K562 (cell line): ENCODE results near the gene PHF14. TPM values are rescaled to one million over a fixed set of nuclear protein-coding genes. Genes with fewer than 3 reads are reported as not detected.

Experiments used
- ATAC-seq: fragments of 200-7000 bp; cut with Tn5 transposase; 3 replicates; pipeline ENCODE4 v1.9.1; 2020; ENCODE audit warnings: moderate library complexity
- BruUV-seq: library from RNA; stranded (reverse); fragments of 400-500 nt; replicated peaks from 2 replicates; lab custom pipeline; 2021; lab: Mats Ljungman, UMichigan
- CTCF ChIA-PET: fragments of 300-600 bp; formaldehyde crosslinking; extraction: SDS; loops from one replicate; lab custom pipeline; 2021; ENCODE audit warnings: low intra/inter-chr PET ratio; lab: Yijun Ruan, JAX
- POLR2A ChIA-PET: fragments of 300-600, 350-650 bp; sonication (Branson Sonifier 250); formaldehyde crosslinking; extraction: SDS; loops from one replicate; lab custom pipeline; 2021; ENCODE audit warnings: antibody characterized with exemption, inconsistent platforms; lab: Yijun Ruan, JAX
- DNase-seq, 4 experiments: peaks; one replicate each; pipeline versions ENCODE4 v3.0.0 to v3.0.0-alpha.2; 2011 to 2018; ENCODE audit warnings: low spot score in 3 of 4, mixed read lengths in 3 of 4; ENCODE audit errors: extremely low read depth in 1 of 4
- FAIRE-seq: peaks from 2 replicates; lab custom pipeline; 2011; peaks lifted over from hg19 to GRCh38; lab: Jason Lieb, UNC
- H2AFZ ChIP-seq: 2 replicates; pipeline ENCODE4 v1.6.0; 2011; ENCODE audit warnings: low read depth, low read length, control low read depth, inconsistent platforms
- H3K27ac ChIP-seq: fragments of 200-600 bp; 3 replicates; pipeline ENCODE4 v1.8.0; 2011; ENCODE audit warnings: low read depth, mild to moderate bottlenecking, control low read depth, inconsistent platforms, low read length, moderate library complexity, mixed read lengths; ENCODE audit errors: extremely low read depth
- H3K27me3 ChIP-seq, 2 experiments: fragments of 300-600 bp in 1 of 2; 2 replicates in 1 of 2; 3 replicates in 1 of 2; pipeline versions ENCODE4 v1.6.0 to v1.8.0; 2011; ENCODE audit warnings: inconsistent platforms in 2 of 2, low read length in 2 of 2, mild to moderate bottlenecking in 1 of 2, mixed read lengths in 1 of 2, moderate library complexity in 1 of 2; ENCODE audit not compliant: control insufficient read depth in 2 of 2, insufficient read depth in 2 of 2
- H3K36me3 ChIP-seq: fragments of 300-600 bp; 3 replicates; pipeline ENCODE4 v1.8.0; 2011; ENCODE audit warnings: mild to moderate bottlenecking, low read length, inconsistent platforms; ENCODE audit not compliant: control insufficient read depth, insufficient read depth
- H3K4me1 ChIP-seq, 2 experiments: fragments of 200-600 bp in 1 of 2; replicated peaks in 1 of 2; 2 replicates in 1 of 2; 3 replicates in 1 of 2; pipeline versions ENCODE4 v1.5.1 to v1.8.0; 2011; ENCODE audit warnings: inconsistent platforms in 2 of 2, low read length in 2 of 2, mild to moderate bottlenecking in 1 of 2, mixed read lengths in 1 of 2, moderate library complexity in 1 of 2; ENCODE audit not compliant: control insufficient read depth in 2 of 2, insufficient read depth in 2 of 2
- H3K4me2 ChIP-seq: 2 replicates; pipeline ENCODE4 v1.6.1; 2011; ENCODE audit warnings: low read length, control low read depth, inconsistent platforms, mixed read lengths; ENCODE audit not compliant: insufficient read depth
- H3K4me3 ChIP-seq: fragments of 200-600 bp; sonication (generic), shearing (Covaris generic); 2 replicates; pipeline ENCODE4 v1.5.1; 2016; ENCODE audit warnings: control low read depth, inconsistent platforms
- H3K79me2 ChIP-seq: fragments of 200-600 bp; 3 replicates; pipeline ENCODE4 v1.8.0; 2011; ENCODE audit warnings: low read length, inconsistent platforms; ENCODE audit not compliant: control insufficient read depth, insufficient read depth
- H3K9ac ChIP-seq, 2 experiments: 2 replicates each; pipeline versions ENCODE4 v1.6.0 to v1.6.1; 2011; ENCODE audit warnings: low read depth in 2 of 2, low read length in 2 of 2, control low read depth in 1 of 2, inconsistent platforms in 1 of 2, mild to moderate bottlenecking in 1 of 2, mixed read lengths in 1 of 2; ENCODE audit not compliant: insufficient read depth in 1 of 2
- H3K9me1 ChIP-seq: one replicate; pipeline ENCODE4 v1.6.0; 2011; ENCODE audit warnings: inconsistent platforms, mild to moderate bottlenecking, low read length, moderate library complexity; ENCODE audit not compliant: control insufficient read depth, insufficient read depth
- H3K9me3 ChIP-seq: replicated peaks from 2 replicates; pipeline ENCODE4 v1.5.1; 2011; ENCODE audit warnings: low read depth, low read length, inconsistent platforms; ENCODE audit not compliant: control insufficient read depth, insufficient read depth
- H4K20me1 ChIP-seq: replicated peaks from 2 replicates; pipeline ENCODE4 v1.6.1; 2011; ENCODE audit warnings: low read length, inconsistent platforms, mixed read lengths; ENCODE audit not compliant: control insufficient read depth, insufficient read depth
- ARID1B ChIP-seq: fragments of 450-650 bp; IDR thresholded peaks from 2 replicates; pipeline ENCODE4 v1.6.1; 2016; ENCODE audit warnings: antibody characterized with exemption, mild to moderate bottlenecking, inconsistent platforms
- ASH1L ChIP-seq: fragments of 450-650 bp; IDR thresholded peaks from 2 replicates; pipeline ENCODE4 v1.6.1; 2018; ENCODE audit warnings: borderline replicate concordance, mild to moderate bottlenecking, low read depth; ENCODE audit not compliant: partially characterized antibody
- CREB5 ChIP-seq: fragments of 250-450 bp; sonication (Bioruptor Pico); IDR thresholded peaks from 2 replicates; pipeline ENCODE4 v1.5.0; 2020; ENCODE audit warnings: mild to moderate bottlenecking
- ELF2 ChIP-seq: fragments of 250-450 bp; sonication (Bioruptor Pico); IDR thresholded peaks from 2 replicates; pipeline ENCODE4 v1.5.0; 2021; ENCODE audit warnings: mild to moderate bottlenecking
- EP300 ChIP-seq: IDR thresholded peaks from 2 replicates; pipeline ENCODE4 v1.6.1; 2012; ENCODE audit warnings: low read length, improper control_type of control experiment
- GTF2A2 ChIP-seq: IDR thresholded peaks from 2 replicates; pipeline ENCODE4 v1.6.1; 2016; ENCODE audit warnings: mild to moderate bottlenecking, missing genetic modification characterization, missing compliant biosample characterization
- POLR2A ChIP-seq: fragments of 450-650 bp; conservative IDR thresholded peaks from 2 replicates; pipeline ENCODE4 v1.6.1; 2016
- PREB ChIP-seq: sonication (generic); formaldehyde crosslinking; IDR thresholded peaks from 2 replicates; pipeline ENCODE4 v1.8.1; 2023; ENCODE audit warnings: mild to moderate bottlenecking, missing genetic modification reagents
- TAF15 ChIP-seq: fragments of 200-400 bp; formaldehyde crosslinking; IDR thresholded peaks from 2 replicates; pipeline ENCODE4 v1.6.1; 2017; ENCODE audit warnings: mild to moderate bottlenecking, low read depth, low read length, moderate library complexity
- THAP7 ChIP-seq: fragments of 250-450 bp; sonication (Bioruptor Pico); IDR thresholded peaks from 2 replicates; pipeline ENCODE4 v1.5.0; 2021
- ZBTB17 ChIP-seq: fragments of 450-650 bp; formaldehyde crosslinking; IDR thresholded peaks from 2 replicates; pipeline ENCODE4 v1.4.0; 2020; ENCODE audit warnings: mild to moderate bottlenecking
- ZNF324 ChIP-seq: fragments of 250-450 bp; sonication (Bioruptor Pico); IDR thresholded peaks from 2 replicates; pipeline ENCODE4 v1.4.0; 2020; ENCODE audit warnings: mild to moderate bottlenecking
- WGBS: fragments of 100-300 bp; shearing (Covaris generic); methylation state at CpG from one replicate; pipeline ENCODE4 v1.1.6; 2016; ENCODE audit warnings: low coverage, mixed read lengths; ENCODE audit not compliant: insufficient coverage; ENCODE audit errors: missing lambda C conversion rate; 5-methylcytosine and 5-hydroxymethylcytosine counted together
- in situ Hi-C: fragments of 300-500 bp; cut with MboI; formaldehyde crosslinking; loops from 4 replicates; pipeline ENCODE4 v1.15.0; 2018; ENCODE audit warnings: inconsistent platforms, mixed read lengths
- intact Hi-C: fragments of 100-400 bp; cut with micrococcal nuclease; formaldehyde crosslinking; loops from 2 replicates; pipeline ENCODE4 v1.14.2; 2022
- polyA plus RNA-seq, 8 experiments: library from polyadenylated mRNA; depleted of rRNA in 4 of 8; stranded (reverse) in 5 of 8; unstranded in 3 of 8; fragments of >200 nt; fragmentation: Nextera tagmentation in 2 of 8; fragmentation: Illumina TruSeq in 1 of 8; extraction: Ambion mirVana in 2 of 8; extraction: Trizol in 1 of 8; gene quantifications; 2 replicates each; pipeline versions ENCODE4 v1.2.1 to v1.2.3, GENCODE V29; 2011 to 2014; ENCODE audit warnings: inconsistent platforms in 1 of 8, missing spikeins in 1 of 8
- total RNA-seq, 7 experiments: library from RNA; depleted of rRNA in 6 of 7; stranded (reverse); fragments of >200 nt in 6 of 7; fragmentation: Illumina TruSeq in 2 of 7; extraction: Trizol in 2 of 7; gene quantifications; 2 replicates each; pipeline versions ENCODE4 v1.2.1 to v1.2.3, GENCODE V29; 2011 to 2021; ENCODE audit warnings: low replicate concordance in 1 of 7

Gene PHF14
- total and polyA plus RNA-seq, 9 of the 15 experiments (the other 6 are each of a cell fraction or from before 2014, with no cell fraction given): 27.5 to 67.6 (median 41.4) TPM

- TF ChIP-seq ASH1L (no peak), CREB5 (CRISPR knock-in tag) (no peak), TAF15 (no peak), PREB (CRISPR knock-in tag) (no peak), POLR2A (no peak), THAP7 (CRISPR knock-in tag) (no peak), ZBTB17 (CRISPR knock-in tag) (no peak), ZNF324 (no peak), ELF2 (CRISPR knock-in tag) (no peak), GTF2A2 (tag) (no peak), ARID1B (no peak), EP300 (no peak)
- TF ChIP-seq, all 486 proteins: peak for 0
- no peaks in the 10 kb centered on the region for H3K9me3 ChIP-seq
- ChIA-PET POLR2A (no interaction called here), CTCF (no interaction called here)
- H3K9me1 ChIP-seq: no peaks in the 10 kb centered on the region
- no peak overlapping the region for H2AFZ ChIP-seq
- H4K20me1 ChIP-seq: no peaks in the 10 kb centered on the region
- H3K9ac ChIP-seq: no peak overlapping the region
- WGBS: 0% methylated on average over 1 of the region's 1 CpG
- no peak overlapping the region for H3K4me2 ChIP-seq
- H3K4me1 ChIP-seq: no peaks in the 10 kb centered on the region
- DNase-seq (no peak), ATAC-seq (no peak), FAIRE-seq (no peak)
- no TSS peak for BruUV-seq
- in situ Hi-C loops (no loop called here), intact Hi-C loops (loop anchor here (2.0 to 10.0 kb wide), 3 partner anchors 60 to 321 kb away; no protein-coding TSS in a partner anchor)
- H3K79me2 ChIP-seq: no peaks in the 10 kb centered on the region
- no peaks in the 10 kb centered on the region for H3K36me3 ChIP-seq
- no peak overlapping the region for H3K27ac ChIP-seq
- H3K4me3 ChIP-seq: no peak overlapping the region
- H3K27me3 ChIP-seq: peaks cover 11% of the 10 kb centered on the region in 2 experiments
These were observed 239.6 kb downstream of the PHF14 start for GRCh38 chr7:11213266-11213665.
